HL-60 (cell line): ENCODE measurements around the gene MSI2.

Experiments
- GABPA ChIP-seq: IDR thresholded peaks from 2 replicates; pipeline ENCODE4 v1.6.1; 2012; ENCODE audit warnings: low read depth
- SPI1 ChIP-seq: IDR thresholded peaks from 2 replicates; pipeline ENCODE4 v1.6.1; 2012; ENCODE audit warnings: low read depth, mild to moderate bottlenecking, borderline replicate concordance
- TF ChIP-seq, protein P1 (sequence below): IDR thresholded peaks from one replicate; pipeline ENCODE4 v1.5.1; 2011; ENCODE audit warnings: low read length, control low read depth, inconsistent platforms; ENCODE audit not compliant: insufficient read depth
- TF ChIP-seq, protein P2 (sequence below): IDR thresholded peaks from 2 replicates; pipeline ENCODE4 v1.6.1; 2012; ENCODE audit warnings: low read depth; ENCODE audit not compliant: insufficient replicate concordance

DNA sequence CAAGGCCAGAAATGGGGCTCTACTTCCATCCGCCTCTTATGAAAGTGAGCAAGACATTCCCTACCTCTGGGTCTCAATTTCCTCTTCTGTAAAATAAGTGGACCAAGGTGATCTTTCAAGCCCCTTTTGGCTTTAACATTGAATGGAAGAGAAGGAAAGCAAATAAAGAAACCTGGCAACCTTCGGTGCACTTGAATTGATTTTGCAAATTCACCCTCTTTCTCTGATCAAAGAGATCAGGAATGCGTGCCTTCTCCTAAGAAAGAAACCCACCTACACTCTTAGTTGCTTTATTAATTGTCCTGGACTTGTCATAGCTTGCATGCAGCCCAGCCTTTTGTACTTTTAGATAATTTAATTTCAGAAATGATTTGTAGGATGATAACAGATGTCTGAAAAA, 3.0 kb downstream of the MSI2 start:
- TF ChIP-seq, protein P1, sequence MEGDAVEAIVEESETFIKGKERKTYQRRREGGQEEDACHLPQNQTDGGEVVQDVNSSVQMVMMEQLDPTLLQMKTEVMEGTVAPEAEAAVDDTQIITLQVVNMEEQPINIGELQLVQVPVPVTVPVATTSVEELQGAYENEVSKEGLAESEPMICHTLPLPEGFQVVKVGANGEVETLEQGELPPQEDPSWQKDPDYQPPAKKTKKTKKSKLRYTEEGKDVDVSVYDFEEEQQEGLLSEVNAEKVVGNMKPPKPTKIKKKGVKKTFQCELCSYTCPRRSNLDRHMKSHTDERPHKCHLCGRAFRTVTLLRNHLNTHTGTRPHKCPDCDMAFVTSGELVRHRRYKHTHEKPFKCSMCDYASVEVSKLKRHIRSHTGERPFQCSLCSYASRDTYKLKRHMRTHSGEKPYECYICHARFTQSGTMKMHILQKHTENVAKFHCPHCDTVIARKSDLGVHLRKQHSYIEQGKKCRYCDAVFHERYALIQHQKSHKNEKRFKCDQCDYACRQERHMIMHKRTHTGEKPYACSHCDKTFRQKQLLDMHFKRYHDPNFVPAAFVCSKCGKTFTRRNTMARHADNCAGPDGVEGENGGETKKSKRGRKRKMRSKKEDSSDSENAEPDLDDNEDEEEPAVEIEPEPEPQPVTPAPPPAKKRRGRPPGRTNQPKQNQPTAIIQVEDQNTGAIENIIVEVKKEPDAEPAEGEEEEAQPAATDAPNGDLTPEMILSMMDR: no peak
- TF ChIP-seq, protein P2, sequence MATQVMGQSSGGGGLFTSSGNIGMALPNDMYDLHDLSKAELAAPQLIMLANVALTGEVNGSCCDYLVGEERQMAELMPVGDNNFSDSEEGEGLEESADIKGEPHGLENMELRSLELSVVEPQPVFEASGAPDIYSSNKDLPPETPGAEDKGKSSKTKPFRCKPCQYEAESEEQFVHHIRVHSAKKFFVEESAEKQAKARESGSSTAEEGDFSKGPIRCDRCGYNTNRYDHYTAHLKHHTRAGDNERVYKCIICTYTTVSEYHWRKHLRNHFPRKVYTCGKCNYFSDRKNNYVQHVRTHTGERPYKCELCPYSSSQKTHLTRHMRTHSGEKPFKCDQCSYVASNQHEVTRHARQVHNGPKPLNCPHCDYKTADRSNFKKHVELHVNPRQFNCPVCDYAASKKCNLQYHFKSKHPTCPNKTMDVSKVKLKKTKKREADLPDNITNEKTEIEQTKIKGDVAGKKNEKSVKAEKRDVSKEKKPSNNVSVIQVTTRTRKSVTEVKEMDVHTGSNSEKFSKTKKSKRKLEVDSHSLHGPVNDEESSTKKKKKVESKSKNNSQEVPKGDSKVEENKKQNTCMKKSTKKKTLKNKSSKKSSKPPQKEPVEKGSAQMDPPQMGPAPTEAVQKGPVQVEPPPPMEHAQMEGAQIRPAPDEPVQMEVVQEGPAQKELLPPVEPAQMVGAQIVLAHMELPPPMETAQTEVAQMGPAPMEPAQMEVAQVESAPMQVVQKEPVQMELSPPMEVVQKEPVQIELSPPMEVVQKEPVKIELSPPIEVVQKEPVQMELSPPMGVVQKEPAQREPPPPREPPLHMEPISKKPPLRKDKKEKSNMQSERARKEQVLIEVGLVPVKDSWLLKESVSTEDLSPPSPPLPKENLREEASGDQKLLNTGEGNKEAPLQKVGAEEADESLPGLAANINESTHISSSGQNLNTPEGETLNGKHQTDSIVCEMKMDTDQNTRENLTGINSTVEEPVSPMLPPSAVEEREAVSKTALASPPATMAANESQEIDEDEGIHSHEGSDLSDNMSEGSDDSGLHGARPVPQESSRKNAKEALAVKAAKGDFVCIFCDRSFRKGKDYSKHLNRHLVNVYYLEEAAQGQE: no peak
- TF ChIP-seq GABPA (no peak), SPI1 (no peak)
